HG02642 (cell line): ENCODE results near the gene RNF130.

ENCODE experiments used
- ATAC-seq: cut with Tn5 transposase; IDR thresholded peaks from one replicate; pipeline ENCODE4 v1.9.1; 2021; ENCODE audit warnings: mild to moderate bottlenecking; ENCODE audit not compliant: unreplicated experiment, poor library complexity

The RNF130 gene

GRCh38 chr5:179930788-179931473 lies 140.6 kb downstream of the RNF130 start:
- ATAC-seq: no peak

GRCh38 chr5:179927824-179928223 lies 143.7 kb downstream of the RNF130 start:
- ATAC-seq: no peak

- no peak for ATAC-seq
Measured at GRCh38 chr5:179926657-179927056, 144.9 kb downstream of the RNF130 start.

GRCh38 chr5:179923436-179923835 lies 148.1 kb downstream of the RNF130 start:
- no peak for ATAC-seq

DNA sequence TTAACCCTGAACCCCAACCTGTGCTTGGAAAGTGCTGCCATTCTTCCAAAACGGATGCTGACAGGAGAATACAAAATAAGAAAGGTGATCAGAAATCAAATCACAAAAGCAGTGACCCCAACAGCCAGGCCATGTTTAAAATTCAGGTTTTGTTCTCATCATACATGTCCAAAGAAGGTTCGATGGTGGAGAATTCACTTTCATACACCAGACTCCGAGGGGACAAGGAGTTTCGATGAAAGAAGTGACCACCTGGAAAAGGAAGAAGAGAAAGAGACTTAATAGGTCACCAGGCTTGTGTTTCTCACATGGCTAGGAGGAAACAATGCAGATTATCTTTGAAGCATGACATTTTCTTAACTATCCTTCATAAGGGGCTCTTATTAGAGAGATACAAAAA lies 151.4 kb downstream of the RNF130 start:
- no peak for ATAC-seq

DNA sequence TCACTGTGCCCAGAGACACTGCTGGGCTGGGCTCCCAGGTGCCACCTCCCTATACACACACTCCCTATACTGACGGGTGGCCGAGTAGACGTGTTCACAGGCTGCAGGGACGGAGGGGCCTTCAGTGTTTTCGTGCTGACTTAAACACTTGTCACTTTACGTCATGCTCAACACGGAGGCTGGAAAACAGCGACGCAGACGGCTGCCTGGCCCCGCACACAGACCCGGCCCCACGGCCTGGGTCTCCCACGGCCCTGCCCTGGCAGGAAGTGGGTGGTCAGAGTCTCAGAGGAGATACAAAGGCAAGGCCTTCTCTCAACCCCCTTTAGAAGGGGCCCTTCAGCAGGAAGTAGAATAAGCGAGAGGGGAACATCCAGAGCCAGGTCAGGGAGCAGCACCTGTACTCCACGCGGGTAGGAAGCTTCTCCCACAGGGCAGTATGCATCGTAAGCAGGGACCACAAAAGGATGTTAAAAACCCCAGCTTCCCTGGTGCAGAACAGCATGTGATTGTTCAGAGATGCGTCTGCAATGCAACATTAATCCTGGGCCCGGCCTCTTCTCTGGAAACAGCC lies 152.0 kb downstream of the RNF130 start:
- ATAC-seq: no peak

- no peak for ATAC-seq
Measured at GRCh38 chr5:179918742-179919486, 152.6 kb downstream of the RNF130 start.

GRCh38 chr5:179916523-179916922 lies 155.0 kb downstream of the RNF130 start:
- ATAC-seq: no peak

DNA sequence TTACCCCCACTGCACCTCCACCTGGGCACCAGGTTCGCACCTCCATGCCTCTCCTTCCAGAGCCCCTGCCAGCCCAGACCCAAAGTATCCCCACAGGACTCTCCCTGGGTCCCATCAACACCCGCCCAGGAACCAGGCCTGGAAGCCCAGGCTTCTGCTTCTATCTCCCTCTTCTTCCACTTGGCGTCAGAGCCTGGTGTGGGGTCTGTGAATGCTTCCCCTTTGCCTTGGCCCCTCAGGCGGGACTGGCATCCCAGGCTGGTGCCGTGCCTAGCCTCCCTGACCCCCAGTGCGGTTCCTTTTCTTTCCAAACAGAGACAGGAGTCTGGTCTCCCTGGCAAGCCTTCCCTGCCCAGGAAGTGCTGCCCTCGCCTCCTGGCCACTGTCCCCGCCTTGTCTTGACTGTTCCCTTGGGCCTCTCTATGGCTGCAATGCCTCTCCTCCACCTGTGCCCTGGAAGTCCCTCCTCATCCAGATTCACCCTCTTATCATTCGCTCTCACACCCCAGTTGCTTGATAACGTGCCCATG lies 156.1 kb downstream of the RNF130 start:
- ATAC-seq: no peak

- ATAC-seq: no peak
Measured at GRCh38 chr5:179914032-179914755, 157.4 kb downstream of the RNF130 start.

DNA sequence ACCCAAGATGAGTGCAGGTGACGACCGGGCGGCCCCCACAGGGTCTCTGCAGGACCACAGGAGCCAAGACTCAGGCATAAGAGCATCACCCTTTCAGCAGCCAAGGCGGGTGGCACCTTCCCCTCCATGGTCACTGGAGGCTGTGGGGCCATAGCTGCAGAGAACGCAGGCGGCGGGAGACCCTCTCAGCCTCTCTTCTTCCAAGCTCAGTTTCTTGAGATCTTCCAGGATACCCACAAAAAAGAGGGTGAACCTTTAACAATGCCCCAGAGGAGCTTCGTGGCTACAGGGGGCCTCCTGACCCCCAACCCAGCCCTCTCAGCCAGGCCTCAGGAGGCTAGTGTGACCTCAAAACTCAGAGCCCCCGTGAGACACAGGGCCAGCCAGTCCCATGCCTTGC lies 158.1 kb downstream of the RNF130 start:
- ATAC-seq: no peak

DNA sequence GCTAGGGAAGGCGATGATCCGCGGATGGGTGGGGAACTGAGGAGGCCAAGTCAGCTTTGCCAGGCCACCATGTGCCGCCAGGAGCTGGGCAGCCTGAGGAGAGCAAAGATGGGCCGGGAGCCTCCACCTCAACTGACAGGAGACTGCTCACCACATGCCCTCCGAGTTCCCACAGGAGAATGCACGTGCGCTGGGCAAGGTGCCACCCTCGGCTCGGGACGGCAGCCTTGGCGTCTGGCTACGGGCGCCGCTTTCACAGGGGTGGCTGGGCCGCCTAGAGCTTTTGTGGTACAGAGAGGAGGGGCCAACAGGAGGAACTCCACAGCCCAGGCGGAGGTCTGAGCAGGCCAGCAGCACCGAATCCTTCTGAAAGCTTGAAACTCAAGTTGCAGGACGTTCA lies 158.6 kb downstream of the RNF130 start:
- ATAC-seq: no peak

DNA sequence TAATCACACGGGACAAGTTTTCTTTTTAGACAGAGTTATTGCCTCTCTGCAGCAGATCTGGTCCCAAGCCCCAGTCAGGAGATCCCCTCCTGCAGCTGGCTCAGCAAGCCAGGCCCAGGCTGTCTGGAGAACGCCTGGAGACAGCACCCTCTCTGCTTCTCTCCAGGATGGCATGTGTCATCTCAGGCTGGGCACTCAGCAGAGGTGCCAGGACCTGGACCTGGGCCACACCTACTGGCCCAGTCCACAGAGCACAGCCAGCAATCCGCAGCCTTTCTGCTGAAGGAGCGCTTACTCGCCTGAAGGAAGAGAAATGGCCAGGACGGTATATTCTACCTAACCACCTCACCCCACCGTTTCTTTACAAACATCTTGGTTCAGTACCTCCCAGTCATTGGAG lies 159.2 kb downstream of the RNF130 start:
- ATAC-seq: no peak

GRCh38 chr5:179909224-179909623 lies 162.3 kb downstream of the RNF130 start:
- ATAC-seq: no peak

- ATAC-seq: no peak
Measured at GRCh38 chr5:179908528-179908927, 163.0 kb downstream of the RNF130 start.

GRCh38 chr5:179907556-179908324 lies 163.8 kb downstream of the RNF130 start, which contains the start of gene TBC1D9B:
Gene TBC1D9B (minus strand): TSS chr5:179907897. CDS start chr5:179907821, 76 bp downstream.
- peak; percentile 81 for ATAC-seq

- peak; percentile 17 for ATAC-seq
Measured at GRCh38 chr5:179906795-179907555, 164.6 kb downstream of the RNF130 start.

GRCh38 chr5:179906294-179906794 lies 165.2 kb downstream of the RNF130 start:
- ATAC-seq: no peak

DNA sequence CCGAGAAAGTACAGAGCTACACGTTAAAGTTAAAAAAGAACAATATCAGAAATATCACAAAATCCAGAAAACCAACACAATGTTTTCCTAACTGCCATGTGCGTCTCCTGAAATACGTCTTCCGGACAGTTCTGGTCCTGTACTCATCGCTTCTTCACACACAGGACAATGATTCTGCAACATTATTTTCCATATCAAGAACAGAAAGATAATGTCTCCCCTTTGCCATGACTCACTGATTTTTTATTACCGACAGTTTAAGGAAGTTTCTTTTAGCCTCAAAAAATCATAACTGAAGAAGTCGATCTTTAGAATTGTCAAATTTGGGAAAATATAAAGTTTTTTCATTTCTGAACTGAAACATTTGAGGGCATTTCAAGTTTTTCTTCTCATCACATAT lies 166.4 kb downstream of the RNF130 start:
- no peak for ATAC-seq
